ENCODE data around the gene RBM48. TPM values are rescaled to one million over a fixed set of nuclear protein-coding genes. Genes with fewer than 3 reads are reported as not detected.
A peak's percentile ranks its signal among the peaks of the same experiment; 100 is the strongest.

Gene RBM48
- total and polyA plus RNA-seq, 9 of the 15 experiments (the other 6 are each of a cell fraction or from before 2014, with no cell fraction given), result 9.9 to 35.1 (median 16.3) TPM

- 0 out of 2 replicates have a peak, but pooled peaks have one; percentile 64 for TF ChIP-seq NR4A1 (CRISPR knock-in tag; IDR thresholded peaks at IDR 0.05)
- TF ChIP-seq NR4A1 (tag; IDR thresholded peaks at IDR 0.05), result peak; percentile 39; the same call in 1 of the 2 replicates
- no peak for TF ChIP-seq RHOXF2B (CRISPR knock-in tag; conservative IDR thresholded peaks at IDR 0.05)
- TF ChIP-seq KDM4B (IDR thresholded peaks at IDR 0.05; ENCODE audit: borderline replicate concordance in 2 of 2, low read depth in 1 of 2), result peak in 1 of 2 experiments; percentile 31; a peak in 1 of 4 replicates
- TF ChIP-seq ELF2 (CRISPR knock-in tag; IDR thresholded peaks at IDR 0.05), result peak; percentile 79; the same call in 1 of the 2 replicates
- TF ChIP-seq HMBOX1 (IDR thresholded peaks at IDR 0.05), result no peak
- TF ChIP-seq RBFOX2 (IDR thresholded peaks at IDR 0.05; ENCODE audit: low read depth, low read length), result peak; percentile 87
- TF ChIP-seq SIN3B (IDR thresholded peaks at IDR 0.05; ENCODE audit: low read depth), result peak; percentile 100
- peak; percentile 77 for TF ChIP-seq NKRF (IDR thresholded peaks at IDR 0.05; ENCODE audit: borderline replicate concordance)
- no peak for TF ChIP-seq PREB (CRISPR knock-in tag; IDR thresholded peaks at IDR 0.05)
- TF ChIP-seq C11orf30 (IDR thresholded peaks at IDR 0.05; ENCODE audit: low read depth), result peak; percentile 100
- TF ChIP-seq NR2C1 (IDR thresholded peaks at IDR 0.05), result peak; percentile 74; the same call in 1 of the 2 replicates
- peak; percentile 69 for TF ChIP-seq NR2C1 (tag; IDR thresholded peaks at IDR 0.05)
- no peak for TF ChIP-seq POU5F1 (IDR thresholded peaks at IDR 0.05; ENCODE audit: borderline replicate concordance, low read depth, low read length, partially characterized antibody)
- no peak for TF ChIP-seq IFI16 (CRISPR knock-in tag; IDR thresholded peaks at IDR 0.05)
- no peak for TF ChIP-seq MCM5 (IDR thresholded peaks at IDR 0.05; ENCODE audit: low read depth)
- TF ChIP-seq PRPF4 (IDR thresholded peaks at IDR 0.05; ENCODE audit: insufficient read depth, low read depth, low read length, poor library complexity, severe bottlenecking), result no peak
- TF ChIP-seq RBM15 (IDR thresholded peaks at IDR 0.05; ENCODE audit: insufficient read depth, low read length), result no peak
- TF ChIP-seq SPI1 (IDR thresholded peaks at IDR 0.05; ENCODE audit: borderline replicate concordance, low read depth, low read length), result no peak
- TF ChIP-seq RNF219 (CRISPR knock-in tag; IDR thresholded peaks at IDR 0.05), result no peak
- no peak; the same call in 1 of the 2 replicates for TF ChIP-seq CBFB (CRISPR knock-in tag; IDR thresholded peaks at IDR 0.05)
- TF ChIP-seq POLR2G (IDR thresholded peaks at IDR 0.05; ENCODE audit: low read depth, low read length), result peak; percentile 81
- TF ChIP-seq CC2D1A (IDR thresholded peaks at IDR 0.05), result peak; percentile 94
Observed at GRCh38 chr7:92528188-92528957, at the start of gene RBM48, which contains the start of gene PEX1 (continued).
